Heart right ventricle (tissue), 16 donors: ENCODE measurements around the gene KRTAP10-9. TPM values are rescaled to one million over a fixed set of nuclear protein-coding genes. Genes with fewer than 3 reads are reported as not detected.
A peak's percentile ranks its signal among the peaks of the same experiment; 100 is the strongest.
"Not testable (repeated sequence)": the region's sequence is repeated elsewhere in the genome, so short reads cannot be mapped to it uniquely, and the experiment has no call there.

Source experiments
- ATAC-seq, 8 donors: fragments of 200-7000 bp; cut with Tn5 transposase; one replicate each; pipeline ENCODE4 v1.9.1; 2020; ENCODE audit warnings: mild to moderate bottlenecking in 8 of 8, moderate library complexity in 8 of 8, moderate number of reproducible peaks in 1 of 8
- DNase-seq, 2 donors: peaks; one replicate each; pipeline ENCODE4 v3.0.0-alpha.2; 2020
- H3K27ac ChIP-seq, 10 donors: fragments of 200-600 bp; sonication (generic) in 2 of 10; one replicate each; pipeline versions ENCODE4 v1.5.0 to v1.8.0; 2020 to 2022; ENCODE audit warnings: mild to moderate bottlenecking in 3 of 10
- H3K27me3 ChIP-seq, 7 donors: fragments of 200-600 bp; one replicate each; pipeline ENCODE4 v1.8.0; 2021 to 2022; ENCODE audit warnings: mild to moderate bottlenecking in 2 of 7
- H3K36me3 ChIP-seq, 9 donors: fragments of 200-600 bp; sonication (generic) in 1 of 9; one replicate each; pipeline versions ENCODE4 v1.5.0 to v1.8.0; 2020 to 2022; ENCODE audit warnings: mild to moderate bottlenecking in 2 of 9
- H3K4me1 ChIP-seq, 9 donors: fragments of 200-600 bp; sonication (generic) in 1 of 9; one replicate each; pipeline versions ENCODE4 v1.5.0 to v1.8.0; 2020 to 2022; ENCODE audit warnings: mild to moderate bottlenecking in 4 of 9
- H3K4me3 ChIP-seq, 10 donors: fragments of 200-600 bp; sonication (generic) in 2 of 10; one replicate each; pipeline versions ENCODE4 v1.5.0 to v1.8.0; 2020 to 2022; ENCODE audit warnings: mild to moderate bottlenecking in 7 of 10, moderate library complexity in 2 of 10
- H3K9me3 ChIP-seq, 11 donors: fragments of 200-600 bp in 10 of 11; sonication (generic) in 2 of 11; one replicate each; pipeline versions ENCODE4 v1.5.0 to v1.8.0; 2013 to 2022; ENCODE audit warnings: mild to moderate bottlenecking in 2 of 11, control low read depth in 1 of 11, moderate library complexity in 1 of 11
- WGBS, 2 donors: extraction: QIAGEN DNeasy Blood & Tissue Kit; methylation state at CpG; one replicate each; pipeline ENCODE4 v1.1.7; 2013; ENCODE audit warnings: inconsistent platforms in 1 of 2; 5-methylcytosine and 5-hydroxymethylcytosine counted together
- intact Hi-C, 10 donors: fragments of 100-400 bp; cut with DNase I; formaldehyde crosslinking; loops; one replicate each; pipeline versions ENCODE4 v1.11.1 to v1.14.2; 2022
- polyA plus RNA-seq, 2 donors: library from polyadenylated mRNA; stranded (reverse); fragments of 200-250 nt; gene quantifications; one replicate each; pipeline ENCODE4 v1.2.3, GENCODE V29; 2013
- total RNA-seq, 10 donors: library from RNA; stranded (reverse); fragmentation: NEBNext Ultra II Directional in 3 of 10; extraction: Animal tissue kit (Norgen Biotek cat#: 25700) in 3 of 10; gene quantifications; one replicate each; pipeline versions ENCODE4 v1.2.1 to v1.2.4, GENCODE V29; 2021 to 2023
- TF ChIP-seq, protein P1 (sequence below), 9 donors: fragments of 200-600 bp; sonication (generic) in 2 of 9; IDR thresholded peaks; one replicate each; pipeline versions ENCODE4 v1.5.0 to v1.8.0; 2021 to 2022; ENCODE audit warnings: antibody characterized with exemption in 9 of 9, mild to moderate bottlenecking in 5 of 9, moderate library complexity in 1 of 9
- donor health status: Arrhythmogenic right ventricular cardiomyopathy.
- donor health status: ischemic (EF 13 %, LVEDD 7.1; RV severe dilation, severe dysfunction).
- donor health status: healthy with polysubstance abuse.
- donor health status: DM: no; HTN: yes; CAD: no.
- donor health status: DM: no; HTN: no; CAD: no.
- donor health status: ischemic (EF 25% LVEDD 6.9; RV normal size, moderate dysfunction).
- donor health status: ischemic (EF 25% LVEDD 5.7; RV mildly dilated, moderate dysfunction).
- donor health status: healthy.
- donor health status: DM: yes; HTN: yes; CAD: no.
- donor health status: Ischemic cardiomyopathy.
- donor health status: ischemic (EF 35%, LVEDD 5.7; RV mildly dilated, moderate dysfunction).
- donor health status: nonischemic (EF 11% LVEDD 7.7; RV severe dilation, severe dysfunction).
- donor health status: DM: yes; HTN: yes; CAD: no.
- donor health status: PGD.
- donor health status: ischemic (EF 29% LVEDD 5.4; RV normal size, mild dysfunction).
- donor health status: nonischemic (EF 23%, LVEDD 6.1; RV moderate dilation, normal function).

KRTAP10-9 gene
- total and polyA plus RNA-seq, 12 donors, result not detected

- TF ChIP-seq, protein P1, sequence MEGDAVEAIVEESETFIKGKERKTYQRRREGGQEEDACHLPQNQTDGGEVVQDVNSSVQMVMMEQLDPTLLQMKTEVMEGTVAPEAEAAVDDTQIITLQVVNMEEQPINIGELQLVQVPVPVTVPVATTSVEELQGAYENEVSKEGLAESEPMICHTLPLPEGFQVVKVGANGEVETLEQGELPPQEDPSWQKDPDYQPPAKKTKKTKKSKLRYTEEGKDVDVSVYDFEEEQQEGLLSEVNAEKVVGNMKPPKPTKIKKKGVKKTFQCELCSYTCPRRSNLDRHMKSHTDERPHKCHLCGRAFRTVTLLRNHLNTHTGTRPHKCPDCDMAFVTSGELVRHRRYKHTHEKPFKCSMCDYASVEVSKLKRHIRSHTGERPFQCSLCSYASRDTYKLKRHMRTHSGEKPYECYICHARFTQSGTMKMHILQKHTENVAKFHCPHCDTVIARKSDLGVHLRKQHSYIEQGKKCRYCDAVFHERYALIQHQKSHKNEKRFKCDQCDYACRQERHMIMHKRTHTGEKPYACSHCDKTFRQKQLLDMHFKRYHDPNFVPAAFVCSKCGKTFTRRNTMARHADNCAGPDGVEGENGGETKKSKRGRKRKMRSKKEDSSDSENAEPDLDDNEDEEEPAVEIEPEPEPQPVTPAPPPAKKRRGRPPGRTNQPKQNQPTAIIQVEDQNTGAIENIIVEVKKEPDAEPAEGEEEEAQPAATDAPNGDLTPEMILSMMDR (IDR thresholded peaks at IDR 0.05), result no peak
- H3K4me3 ChIP-seq, result no peak overlapping the region
- peak overlapping the region in 1 of 10 donors; percentile 76 for H3K27ac ChIP-seq
- DNase-seq, result no peak
- peaks cover 0 to 20% (median 4%) of the 10 kb centered on the region in 11 donors for H3K9me3 ChIP-seq
- no peaks in the 10 kb centered on the region for H3K36me3 ChIP-seq
- ATAC-seq, result no peak
- no peaks in the 10 kb centered on the region for H3K4me1 ChIP-seq
- intact Hi-C loops, result no loop called here
- 85 to 87% methylated on average over 1 of the region's 1 CpG for WGBS, 2 donors
- peaks cover 0 to 32% (median 0%) of the 10 kb centered on the region in 7 donors for H3K27me3 ChIP-seq
These were observed 30.0 kb downstream of the KRTAP10-9 start for GRCh38 chr21:44656868-44657267.

DNA sequence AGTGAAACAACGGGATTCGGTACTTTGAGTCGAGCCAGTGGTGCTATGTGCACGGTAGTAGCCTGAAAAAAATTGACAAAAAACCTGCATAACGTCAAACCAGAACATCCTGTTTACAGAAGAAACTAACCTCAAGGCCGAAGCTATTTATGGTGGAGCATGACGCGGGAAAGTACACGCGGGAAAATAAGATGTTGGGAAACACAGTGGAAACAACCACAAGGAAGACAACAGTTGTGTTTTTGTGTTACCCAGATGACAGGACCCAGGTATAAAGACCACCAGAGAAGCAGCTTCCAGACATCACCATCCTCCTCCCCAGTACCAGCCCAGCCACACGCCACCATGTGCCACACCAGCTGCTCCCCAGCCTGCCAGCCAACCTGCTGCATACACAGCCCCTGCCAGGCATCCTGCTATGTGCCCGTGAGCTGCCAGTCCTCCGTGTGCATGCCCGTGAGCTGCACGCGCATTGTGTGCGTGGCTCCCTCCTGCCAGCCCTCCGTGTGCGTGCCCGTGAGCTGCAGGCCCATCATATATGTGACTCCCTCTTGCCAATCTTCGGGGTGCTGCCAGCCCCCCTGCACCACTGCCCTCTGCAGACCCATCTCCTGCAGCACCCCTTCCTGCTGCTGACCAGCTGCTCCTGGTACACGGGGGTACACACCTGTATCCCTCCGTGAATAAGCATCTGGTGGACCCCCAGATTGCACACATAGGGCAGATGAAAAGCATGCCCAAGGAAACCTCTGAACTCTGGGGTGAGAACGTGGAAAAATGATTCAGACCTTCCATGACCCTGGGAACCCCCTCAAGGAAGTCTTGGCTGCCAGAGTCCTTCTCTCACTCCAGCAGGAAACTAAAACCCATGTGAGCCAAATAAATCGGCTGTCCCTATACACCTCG, 31.0 kb downstream of the KRTAP10-9 start, which contains the start of gene KRTAP12-3:
Gene KRTAP12-3, plus strand, starts transcription at position 298 of the 906 bp plus-strand sequence. Its CDS starts 48 bp downstream, at position 346.
- no peaks in the 10 kb centered on the region for H3K36me3 ChIP-seq
- ATAC-seq (peak in 1 of 8 donors; percentile 34), DNase-seq (no peak)
- peak within 1 kb of the TSS in 1 of 10 donors; percentile 76 for H3K27ac ChIP-seq
- WGBS, 2 donors, result 73 to 76% methylated on average over 26 of the region's 26 CpGs
- H3K9me3 ChIP-seq, result peaks cover 0 to 20% (median 4%) of the 10 kb centered on the region in 11 donors
- intact Hi-C loops, result no loop called here
- H3K4me1 ChIP-seq, result no peaks in the 10 kb centered on the region
- peaks cover 0 to 32% (median 0%) of the 10 kb centered on the region in 7 donors for H3K27me3 ChIP-seq
- H3K4me3 ChIP-seq, result no peak within 1 kb of the TSS
- TF ChIP-seq, protein P1 (IDR thresholded peaks at IDR 0.05), result no peak

DNA sequence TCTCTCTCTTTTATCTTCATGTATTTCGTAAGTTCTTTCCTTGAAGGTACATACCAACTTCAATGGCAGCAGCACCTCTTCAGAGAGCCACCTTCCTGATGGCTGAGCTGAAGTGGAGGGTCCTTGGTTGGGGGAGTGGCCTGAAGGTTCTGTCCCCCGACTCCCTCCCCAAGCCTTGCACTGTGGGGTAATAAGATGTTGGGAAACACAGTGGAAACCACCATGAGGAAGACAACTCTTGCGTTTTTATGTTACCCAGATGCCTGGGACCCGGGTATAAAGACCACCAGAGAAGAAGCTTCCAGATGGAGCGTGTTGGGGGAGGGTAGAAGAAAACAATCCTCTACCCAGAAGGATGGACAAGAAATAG, 31.6 kb downstream of the KRTAP10-9 start:
- intact Hi-C loops, result no loop called here
- peaks cover 0 to 32% (median 0%) of the 10 kb centered on the region in 7 donors for H3K27me3 ChIP-seq
- peaks cover 0 to 23% (median 4%) of the 10 kb centered on the region in 11 donors for H3K9me3 ChIP-seq
- no peak for ATAC-seq
- DNase-seq, result no peak
- H3K4me1 ChIP-seq, result no peaks in the 10 kb centered on the region
- 83 to 84% methylated on average over 5 of the region's 5 CpGs for WGBS, 2 donors
- H3K36me3 ChIP-seq, result no peaks in the 10 kb centered on the region
- TF ChIP-seq, protein P1 (IDR thresholded peaks at IDR 0.05), result no peak
- H3K4me3 ChIP-seq, result no peak overlapping the region
- peak overlapping the region in 1 of 10 donors; percentile 76 for H3K27ac ChIP-seq

DNA sequence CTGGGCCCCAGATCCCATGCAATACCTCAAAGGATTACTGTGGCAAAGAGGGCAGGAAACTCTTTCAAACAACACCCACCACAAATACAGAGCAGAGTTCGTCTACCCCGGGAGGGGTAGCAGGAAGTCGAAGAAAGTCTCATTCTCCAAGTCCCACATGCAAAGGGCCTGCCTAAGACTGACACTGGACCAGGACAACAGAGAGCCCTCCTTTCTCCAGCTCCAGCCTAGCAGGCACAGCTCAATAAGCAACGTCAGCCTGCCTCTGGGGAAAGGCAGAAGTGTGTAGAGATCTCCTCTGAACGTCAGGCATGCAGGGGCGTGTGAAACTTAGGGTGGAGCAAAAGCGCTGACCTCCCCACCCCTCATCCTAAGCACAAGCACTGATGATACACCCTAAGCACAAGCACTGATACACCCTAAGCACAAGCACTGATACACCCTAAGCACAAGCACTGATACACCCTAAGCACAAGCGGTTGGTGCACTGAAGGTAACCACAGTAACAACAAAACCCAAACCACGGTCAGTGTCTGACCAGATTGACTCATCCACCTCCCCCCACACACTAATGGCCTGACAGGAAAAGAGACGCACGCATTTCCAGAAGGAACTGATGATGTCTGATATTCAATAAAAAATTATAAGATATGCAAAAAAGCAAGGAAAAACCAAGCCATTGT, 32.2 kb downstream of the KRTAP10-9 start:
- DNase-seq (no peak), ATAC-seq (no peak)
- H3K27ac ChIP-seq, result peak overlapping the region in 1 of 10 donors; percentile 76
- peaks cover 0 to 28% (median 0%) of the 10 kb centered on the region in 7 donors for H3K27me3 ChIP-seq
- no peaks in the 10 kb centered on the region for H3K4me1 ChIP-seq
- intact Hi-C loops, result no loop called here
- peaks cover 0 to 28% (median 4%) of the 10 kb centered on the region in 11 donors for H3K9me3 ChIP-seq
- 55 to 59% methylated on average over 11 of the region's 11 CpGs for WGBS, 2 donors
- H3K4me3 ChIP-seq, result no peak overlapping the region
- TF ChIP-seq, protein P1 (IDR thresholded peaks at IDR 0.05), result no peak
- no peaks in the 10 kb centered on the region for H3K36me3 ChIP-seq

DNA sequence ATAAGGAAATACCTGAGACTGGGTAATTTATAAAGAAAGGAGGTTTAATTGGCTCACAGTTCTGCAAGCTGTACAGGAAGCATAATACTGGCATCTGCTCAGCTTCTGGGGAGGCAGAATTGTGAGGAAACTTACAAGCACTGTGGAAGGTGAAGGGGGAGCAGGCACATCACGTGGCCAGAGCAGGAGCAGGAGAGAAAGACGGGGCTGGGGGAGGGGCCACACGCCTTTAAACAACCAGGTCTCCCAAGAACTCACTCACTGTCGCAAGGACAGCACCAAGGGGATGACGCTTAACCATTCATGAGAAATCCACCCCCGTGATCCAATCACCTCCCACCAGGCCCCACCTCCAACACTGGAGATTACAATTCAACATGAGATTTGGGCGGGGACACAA, 34.7 kb downstream of the KRTAP10-9 start:
- not testable (repeated sequence) for DNase-seq, ATAC-seq
- WGBS, 2 donors, result 26 to 51% methylated on average over 7 of the region's 7 CpGs

More for the DNA sequence above, 34.7 kb downstream of the KRTAP10-9 start:
- intact Hi-C loops, H3K27ac ChIP-seq, H3K36me3 ChIP-seq, H3K4me3 ChIP-seq, H3K4me1 ChIP-seq: not testable (repeated sequence)
- H3K27me3 ChIP-seq, result peaks cover 0 to 28% (median 0%) of the 10 kb centered on the region in 7 donors
- H3K9me3 ChIP-seq, result peaks cover 0 to 19% (median 2%) of the 10 kb centered on the region in 11 donors
